GM23338 (cell line): Measurements from ENCODE around the gene SEMA5A. TPM values are rescaled to one million over a fixed set of nuclear protein-coding genes. Genes with fewer than 3 reads are reported as not detected.

Source experiments
- ATAC-seq: fragments of 200-7000 bp; cut with Tn5 transposase; 3 replicates; pipeline ENCODE4 v1.9.1; 2020
- DNase-seq: peaks from one replicate; pipeline ENCODE4 v3.0.0-alpha.2; 2015; ENCODE audit warnings: low spot score
- H2AFZ ChIP-seq: fragments of 200-600 bp; sonication (generic); 2 replicates; pipeline ENCODE4 v1.8.0; 2016; ENCODE audit warnings: antibody characterized with exemption, mild to moderate bottlenecking, moderate library complexity
- H3F3A ChIP-seq: fragments of 200-600 bp; sonication (generic); replicated peaks from 2 replicates; pipeline ENCODE4 v1.8.0; 2017; ENCODE audit warnings: antibody characterized with exemption, mixed run types, low read depth
- H3K27ac ChIP-seq: fragments of 200-600 bp; sonication (generic); 2 replicates; pipeline ENCODE4 v1.6.1; 2016; ENCODE audit warnings: low read depth
- H3K27me3 ChIP-seq: fragments of 200-600 bp; sonication (generic); 2 replicates; pipeline ENCODE4 v1.8.0; 2016; ENCODE audit warnings: mild to moderate bottlenecking, mixed run types, moderate library complexity; ENCODE audit not compliant: insufficient read depth
- H3K36me3 ChIP-seq: fragments of 200-600 bp; sonication (generic); 2 replicates; pipeline ENCODE4 v1.8.0; 2016; ENCODE audit warnings: mild to moderate bottlenecking; ENCODE audit not compliant: insufficient read depth
- H3K4me1 ChIP-seq: fragments of 200-600 bp; sonication (generic); 2 replicates; pipeline ENCODE4 v1.8.0; 2016; ENCODE audit warnings: mild to moderate bottlenecking, moderate library complexity; ENCODE audit not compliant: insufficient read depth
- H3K4me2 ChIP-seq: fragments of 200-600 bp; sonication (generic); 2 replicates; pipeline ENCODE4 v1.7.1; 2017; ENCODE audit warnings: mixed run types
- H3K4me3 ChIP-seq: fragments of 200-600 bp; sonication (generic); 2 replicates; pipeline ENCODE4 v1.6.1; 2016; ENCODE audit warnings: mixed run types
- H3K79me2 ChIP-seq: fragments of 200-600 bp; sonication (generic); replicated peaks from 2 replicates; pipeline ENCODE4 v1.8.0; 2017; ENCODE audit warnings: mild to moderate bottlenecking; ENCODE audit not compliant: insufficient read depth
- H3K9me2 ChIP-seq: fragments of 200-600 bp; sonication (generic); 2 replicates; pipeline ENCODE4 v1.8.0; 2017; ENCODE audit not compliant: insufficient read depth
- H4K20me1 ChIP-seq: fragments of 200-600 bp; sonication (generic); replicated peaks from 2 replicates; pipeline ENCODE4 v1.8.0; 2017; ENCODE audit warnings: mild to moderate bottlenecking; ENCODE audit not compliant: insufficient read depth
- H3K27ac Mint-ChIP-seq: 2 replicates; pipeline ENCODE4 v1.8.0; 2020; ENCODE audit warnings: inconsistent platforms, mild to moderate bottlenecking, moderate library complexity, mixed read lengths
- H3K27me3 Mint-ChIP-seq: 3 replicates; pipeline ENCODE4 v1.8.0; 2022; ENCODE audit warnings: low read depth, mild to moderate bottlenecking, moderate library complexity, mixed read lengths, inconsistent platforms; ENCODE audit not compliant: insufficient read depth, poor library complexity
- H3K36me3 Mint-ChIP-seq: 3 replicates; pipeline ENCODE4 v1.8.0; 2021; ENCODE audit warnings: low read depth, mild to moderate bottlenecking, inconsistent platforms, moderate library complexity, mixed read lengths
- H3K4me1 Mint-ChIP-seq: 3 replicates; pipeline ENCODE4 v1.8.0; 2020; ENCODE audit warnings: mild to moderate bottlenecking, inconsistent platforms, mixed read lengths
- H3K4me3 Mint-ChIP-seq: 3 replicates; pipeline ENCODE4 v1.8.0; 2021; ENCODE audit warnings: moderate library complexity, mild to moderate bottlenecking, inconsistent platforms, mixed read lengths
- H3K9me3 Mint-ChIP-seq: 3 replicates; pipeline ENCODE4 v1.8.0; 2020; ENCODE audit warnings: moderate library complexity, mild to moderate bottlenecking, inconsistent platforms, mixed read lengths
- CREB1 ChIP-seq: fragments of 250-450 bp; sonication (Bioruptor Pico); IDR thresholded peaks from 2 replicates; pipeline ENCODE4 v1.5.0; 2020; ENCODE audit warnings: low read depth, mild to moderate bottlenecking, moderate library complexity
- EZH2 ChIP-seq: fragments of 200-600 bp; sonication (generic); IDR thresholded peaks from one replicate; pipeline ENCODE4 v1.8.0; 2017; ENCODE audit warnings: antibody characterized with exemption, mild to moderate bottlenecking, low read depth; ENCODE audit not compliant: unreplicated experiment
- EZH2phosphoT487 ChIP-seq: fragments of 200-600 bp; sonication (generic); IDR thresholded peaks from one replicate; pipeline ENCODE4 v1.8.1; 2018; ENCODE audit warnings: antibody characterized with exemption; ENCODE audit not compliant: unreplicated experiment
- JUNB ChIP-seq: IDR thresholded peaks from one replicate; pipeline ENCODE4 v1.6.1; 2016; ENCODE audit warnings: antibody characterized with exemption; ENCODE audit not compliant: unreplicated experiment
- NANOG ChIP-seq: IDR thresholded peaks from 2 replicates; pipeline ENCODE4 v1.6.1; 2016; ENCODE audit warnings: antibody characterized with exemption, borderline replicate concordance
- POLR2AphosphoS5 ChIP-seq: IDR thresholded peaks from 2 replicates; pipeline ENCODE4 v1.6.1; 2016; ENCODE audit warnings: antibody characterized with exemption, low read depth
- ZNF331 ChIP-seq: fragments of 250-450 bp; sonication (Bioruptor Pico); IDR thresholded peaks from 2 replicates; pipeline ENCODE4 v1.5.0; 2020; ENCODE audit warnings: low read depth, mild to moderate bottlenecking, moderate library complexity
- polyA plus RNA-seq: library from polyadenylated mRNA; unstranded; fragments of >200 nt; fragmentation: Nextera tagmentation; extraction: Ambion mirVana; gene quantifications from 2 replicates; pipeline ENCODE4 v1.2.1, GENCODE V29; 2016
- total RNA-seq: library from RNA; depleted of rRNA; stranded (reverse); fragments of >200 nt; shearing (Covaris generic); gene quantifications from 2 replicates; pipeline ENCODE4 v1.2.3, GENCODE V29; 2014
- TF ChIP-seq, protein P1 (sequence below): fragments of 250-450 bp; sonication (Bioruptor Pico); IDR thresholded peaks from 2 replicates; pipeline ENCODE4 v1.5.0; 2020; ENCODE audit warnings: mild to moderate bottlenecking, moderate library complexity
- TF ChIP-seq, protein P2 (sequence below): IDR thresholded peaks from 2 replicates; pipeline ENCODE4 v1.6.1; 2016; ENCODE audit warnings: antibody characterized with exemption
- TF ChIP-seq, protein P3 (sequence below), 2 experiments: fragments of 200-600 bp in 1 of 2; sonication (generic) in 1 of 2; conservative IDR thresholded peaks; 2 replicates each; pipeline versions ENCODE4 v1.5.1 to v1.6.1; 2016 to 2017; ENCODE audit warnings: antibody characterized with exemption in 2 of 2, low read depth in 2 of 2, mild to moderate bottlenecking in 2 of 2, moderate library complexity in 1 of 2
- TF ChIP-seq, protein P4 (sequence below): IDR thresholded peaks from one replicate; pipeline ENCODE4 v1.6.1; 2018; ENCODE audit warnings: antibody characterized with exemption; ENCODE audit not compliant: unreplicated experiment

The SEMA5A gene
- total and polyA plus RNA-seq, 2 experiments from 2014 or later: 2.1 to 8.1 TPM

DNA sequence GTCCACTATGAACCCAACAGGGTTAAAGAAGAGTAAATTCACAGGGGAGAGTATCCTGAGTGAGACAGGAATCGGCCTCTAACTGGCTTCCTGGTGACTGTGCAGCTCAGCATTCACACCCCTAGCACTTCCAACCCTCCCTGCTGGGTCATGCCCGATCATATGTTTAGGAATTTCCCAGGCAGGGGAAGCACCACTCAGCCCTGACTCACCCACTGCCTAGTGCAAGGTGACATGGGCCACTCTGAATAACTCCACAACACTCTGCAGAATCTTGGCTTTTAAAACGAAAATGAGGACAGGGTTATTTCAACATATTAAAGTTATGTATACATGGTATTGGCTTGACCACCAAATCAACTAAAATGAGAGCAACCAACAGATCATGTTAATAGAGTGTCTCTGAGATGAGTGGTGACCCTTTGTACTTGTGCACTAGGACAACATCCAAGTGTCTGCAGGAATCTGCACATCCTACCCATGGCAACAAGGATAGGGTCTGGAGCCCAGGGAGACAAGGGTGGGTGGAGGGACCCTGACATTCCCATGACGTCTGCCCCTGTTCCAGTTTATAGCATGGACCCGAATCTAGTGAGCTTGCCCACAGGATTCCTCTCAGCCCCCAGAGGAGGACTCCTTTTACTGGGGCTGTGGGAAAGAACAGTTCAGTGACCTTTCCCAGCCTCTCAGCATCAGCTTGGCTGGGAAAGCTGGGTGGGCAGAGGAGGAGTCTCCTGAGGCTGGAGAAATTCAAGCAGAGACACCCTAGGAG lies 485.8 kb downstream of the SEMA5A start (continued):
- TF ChIP-seq, protein P1, sequence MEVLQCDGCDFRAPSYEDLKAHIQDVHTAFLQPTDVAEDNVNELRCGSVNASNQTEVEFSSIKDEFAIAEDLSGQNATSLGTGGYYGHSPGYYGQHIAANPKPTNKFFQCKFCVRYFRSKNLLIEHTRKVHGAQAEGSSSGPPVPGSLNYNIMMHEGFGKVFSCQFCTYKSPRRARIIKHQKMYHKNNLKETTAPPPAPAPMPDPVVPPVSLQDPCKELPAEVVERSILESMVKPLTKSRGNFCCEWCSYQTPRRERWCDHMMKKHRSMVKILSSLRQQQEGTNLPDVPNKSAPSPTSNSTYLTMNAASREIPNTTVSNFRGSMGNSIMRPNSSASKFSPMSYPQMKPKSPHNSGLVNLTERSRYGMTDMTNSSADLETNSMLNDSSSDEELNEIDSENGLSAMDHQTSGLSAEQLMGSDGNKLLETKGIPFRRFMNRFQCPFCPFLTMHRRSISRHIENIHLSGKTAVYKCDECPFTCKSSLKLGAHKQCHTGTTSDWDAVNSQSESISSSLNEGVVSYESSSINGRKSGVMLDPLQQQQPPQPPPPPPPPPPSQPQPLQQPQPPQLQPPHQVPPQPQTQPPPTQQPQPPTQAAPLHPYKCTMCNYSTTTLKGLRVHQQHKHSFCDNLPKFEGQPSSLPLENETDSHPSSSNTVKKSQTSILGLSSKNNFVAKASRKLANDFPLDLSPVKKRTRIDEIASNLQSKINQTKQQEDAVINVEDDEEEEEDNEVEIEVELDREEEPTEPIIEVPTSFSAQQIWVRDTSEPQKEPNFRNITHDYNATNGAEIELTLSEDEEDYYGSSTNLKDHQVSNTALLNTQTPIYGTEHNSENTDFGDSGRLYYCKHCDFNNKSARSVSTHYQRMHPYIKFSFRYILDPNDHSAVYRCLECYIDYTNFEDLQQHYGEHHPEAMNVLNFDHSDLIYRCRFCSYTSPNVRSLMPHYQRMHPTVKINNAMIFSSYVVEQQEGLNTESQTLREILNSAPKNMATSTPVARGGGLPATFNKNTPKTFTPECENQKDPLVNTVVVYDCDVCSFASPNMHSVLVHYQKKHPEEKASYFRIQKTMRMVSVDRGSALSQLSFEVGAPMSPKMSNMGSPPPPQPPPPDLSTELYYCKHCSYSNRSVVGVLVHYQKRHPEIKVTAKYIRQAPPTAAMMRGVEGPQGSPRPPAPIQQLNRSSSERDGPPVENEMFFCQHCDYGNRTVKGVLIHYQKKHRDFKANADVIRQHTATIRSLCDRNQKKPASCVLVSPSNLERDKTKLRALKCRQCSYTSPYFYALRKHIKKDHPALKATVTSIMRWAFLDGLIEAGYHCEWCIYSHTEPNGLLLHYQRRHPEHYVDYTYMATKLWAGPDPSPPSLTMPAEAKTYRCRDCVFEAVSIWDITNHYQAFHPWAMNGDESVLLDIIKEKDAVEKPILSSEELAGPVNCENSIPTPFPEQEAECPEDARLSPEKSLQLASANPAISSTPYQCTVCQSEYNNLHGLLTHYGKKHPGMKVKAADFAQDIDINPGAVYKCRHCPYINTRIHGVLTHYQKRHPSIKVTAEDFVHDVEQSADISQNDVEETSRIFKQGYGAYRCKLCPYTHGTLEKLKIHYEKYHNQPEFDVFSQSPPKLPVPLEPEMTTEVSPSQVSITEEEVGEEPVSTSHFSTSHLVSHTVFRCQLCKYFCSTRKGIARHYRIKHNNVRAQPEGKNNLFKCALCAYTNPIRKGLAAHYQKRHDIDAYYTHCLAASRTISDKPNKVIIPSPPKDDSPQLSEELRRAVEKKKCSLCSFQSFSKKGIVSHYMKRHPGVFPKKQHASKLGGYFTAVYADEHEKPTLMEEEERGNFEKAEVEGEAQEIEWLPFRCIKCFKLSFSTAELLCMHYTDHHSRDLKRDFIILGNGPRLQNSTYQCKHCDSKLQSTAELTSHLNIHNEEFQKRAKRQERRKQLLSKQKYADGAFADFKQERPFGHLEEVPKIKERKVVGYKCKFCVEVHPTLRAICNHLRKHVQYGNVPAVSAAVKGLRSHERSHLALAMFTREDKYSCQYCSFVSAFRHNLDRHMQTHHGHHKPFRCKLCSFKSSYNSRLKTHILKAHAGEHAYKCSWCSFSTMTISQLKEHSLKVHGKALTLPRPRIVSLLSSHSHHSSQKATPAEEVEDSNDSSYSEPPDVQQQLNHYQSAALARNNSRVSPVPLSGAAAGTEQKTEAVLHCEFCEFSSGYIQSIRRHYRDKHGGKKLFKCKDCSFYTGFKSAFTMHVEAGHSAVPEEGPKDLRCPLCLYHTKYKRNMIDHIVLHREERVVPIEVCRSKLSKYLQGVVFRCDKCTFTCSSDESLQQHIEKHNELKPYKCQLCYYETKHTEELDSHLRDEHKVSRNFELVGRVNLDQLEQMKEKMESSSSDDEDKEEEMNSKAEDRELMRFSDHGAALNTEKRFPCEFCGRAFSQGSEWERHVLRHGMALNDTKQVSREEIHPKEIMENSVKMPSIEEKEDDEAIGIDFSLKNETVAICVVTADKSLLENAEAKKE: no peak
- TF ChIP-seq ZNF331 (CRISPR knock-in tag): no peak
- no peak for TF ChIP-seq NANOG
- TF ChIP-seq JUNB: no peak

DNA sequence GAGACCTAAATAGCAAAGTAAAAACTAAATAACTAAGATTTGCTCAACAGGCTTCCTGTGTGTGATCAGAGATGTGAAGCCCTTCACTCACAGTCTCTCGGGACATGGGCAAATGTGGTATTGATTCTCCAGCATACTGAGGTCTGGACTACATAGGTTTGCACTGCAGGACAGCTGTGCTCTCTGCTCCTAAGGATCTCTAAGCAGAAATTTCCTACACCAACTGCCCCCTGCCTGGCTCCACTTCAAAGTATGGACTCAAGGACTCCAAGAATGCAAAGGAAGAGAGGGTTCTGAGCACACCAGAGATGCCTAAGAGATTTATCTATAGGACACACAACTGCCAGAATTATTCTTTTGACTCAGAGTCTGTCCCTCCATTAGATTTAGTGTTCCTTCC lies 487.2 kb downstream of the SEMA5A start:
- no peak overlapping the region for H3K4me2 ChIP-seq
- H3F3A ChIP-seq: no peaks in the 10 kb centered on the region
- no peaks in the 10 kb centered on the region for H3K36me3 ChIP-seq
- H3K79me2 ChIP-seq: no peaks in the 10 kb centered on the region
- Mint-ChIP-seq H3K36me3 (peaks cover 8% of the 10 kb centered on the region), H3K27ac (no peak overlapping the region), H3K4me3 (no peak overlapping the region), H3K9me3 (no peaks in the 10 kb centered on the region), H3K4me1 (no peaks in the 10 kb centered on the region), H3K27me3 (no peaks in the 10 kb centered on the region)
- no peak overlapping the region for H3K27ac ChIP-seq
- H2AFZ ChIP-seq: no peak overlapping the region
- no peaks in the 10 kb centered on the region for H3K9me2 ChIP-seq
- DNase-seq: no peak
- H4K20me1 ChIP-seq: no peaks in the 10 kb centered on the region
- no peak for ATAC-seq
- no peaks in the 10 kb centered on the region for H3K4me1 ChIP-seq
- no peaks in the 10 kb centered on the region for H3K27me3 ChIP-seq
- no peak overlapping the region for H3K4me3 ChIP-seq
- TF ChIP-seq, protein P2, sequence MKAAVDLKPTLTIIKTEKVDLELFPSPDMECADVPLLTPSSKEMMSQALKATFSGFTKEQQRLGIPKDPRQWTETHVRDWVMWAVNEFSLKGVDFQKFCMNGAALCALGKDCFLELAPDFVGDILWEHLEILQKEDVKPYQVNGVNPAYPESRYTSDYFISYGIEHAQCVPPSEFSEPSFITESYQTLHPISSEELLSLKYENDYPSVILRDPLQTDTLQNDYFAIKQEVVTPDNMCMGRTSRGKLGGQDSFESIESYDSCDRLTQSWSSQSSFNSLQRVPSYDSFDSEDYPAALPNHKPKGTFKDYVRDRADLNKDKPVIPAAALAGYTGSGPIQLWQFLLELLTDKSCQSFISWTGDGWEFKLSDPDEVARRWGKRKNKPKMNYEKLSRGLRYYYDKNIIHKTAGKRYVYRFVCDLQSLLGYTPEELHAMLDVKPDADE: no peak
- TF ChIP-seq, protein P3, sequence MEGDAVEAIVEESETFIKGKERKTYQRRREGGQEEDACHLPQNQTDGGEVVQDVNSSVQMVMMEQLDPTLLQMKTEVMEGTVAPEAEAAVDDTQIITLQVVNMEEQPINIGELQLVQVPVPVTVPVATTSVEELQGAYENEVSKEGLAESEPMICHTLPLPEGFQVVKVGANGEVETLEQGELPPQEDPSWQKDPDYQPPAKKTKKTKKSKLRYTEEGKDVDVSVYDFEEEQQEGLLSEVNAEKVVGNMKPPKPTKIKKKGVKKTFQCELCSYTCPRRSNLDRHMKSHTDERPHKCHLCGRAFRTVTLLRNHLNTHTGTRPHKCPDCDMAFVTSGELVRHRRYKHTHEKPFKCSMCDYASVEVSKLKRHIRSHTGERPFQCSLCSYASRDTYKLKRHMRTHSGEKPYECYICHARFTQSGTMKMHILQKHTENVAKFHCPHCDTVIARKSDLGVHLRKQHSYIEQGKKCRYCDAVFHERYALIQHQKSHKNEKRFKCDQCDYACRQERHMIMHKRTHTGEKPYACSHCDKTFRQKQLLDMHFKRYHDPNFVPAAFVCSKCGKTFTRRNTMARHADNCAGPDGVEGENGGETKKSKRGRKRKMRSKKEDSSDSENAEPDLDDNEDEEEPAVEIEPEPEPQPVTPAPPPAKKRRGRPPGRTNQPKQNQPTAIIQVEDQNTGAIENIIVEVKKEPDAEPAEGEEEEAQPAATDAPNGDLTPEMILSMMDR (conservative IDR thresholded peaks at IDR 0.05; ENCODE audit: low read depth in 2 of 2): no peak
- no peak for TF ChIP-seq EZH2phosphoT487
- TF ChIP-seq POLR2AphosphoS5: no peak
- no peak for TF ChIP-seq CREB1 (CRISPR knock-in tag)
- TF ChIP-seq, protein P4, sequence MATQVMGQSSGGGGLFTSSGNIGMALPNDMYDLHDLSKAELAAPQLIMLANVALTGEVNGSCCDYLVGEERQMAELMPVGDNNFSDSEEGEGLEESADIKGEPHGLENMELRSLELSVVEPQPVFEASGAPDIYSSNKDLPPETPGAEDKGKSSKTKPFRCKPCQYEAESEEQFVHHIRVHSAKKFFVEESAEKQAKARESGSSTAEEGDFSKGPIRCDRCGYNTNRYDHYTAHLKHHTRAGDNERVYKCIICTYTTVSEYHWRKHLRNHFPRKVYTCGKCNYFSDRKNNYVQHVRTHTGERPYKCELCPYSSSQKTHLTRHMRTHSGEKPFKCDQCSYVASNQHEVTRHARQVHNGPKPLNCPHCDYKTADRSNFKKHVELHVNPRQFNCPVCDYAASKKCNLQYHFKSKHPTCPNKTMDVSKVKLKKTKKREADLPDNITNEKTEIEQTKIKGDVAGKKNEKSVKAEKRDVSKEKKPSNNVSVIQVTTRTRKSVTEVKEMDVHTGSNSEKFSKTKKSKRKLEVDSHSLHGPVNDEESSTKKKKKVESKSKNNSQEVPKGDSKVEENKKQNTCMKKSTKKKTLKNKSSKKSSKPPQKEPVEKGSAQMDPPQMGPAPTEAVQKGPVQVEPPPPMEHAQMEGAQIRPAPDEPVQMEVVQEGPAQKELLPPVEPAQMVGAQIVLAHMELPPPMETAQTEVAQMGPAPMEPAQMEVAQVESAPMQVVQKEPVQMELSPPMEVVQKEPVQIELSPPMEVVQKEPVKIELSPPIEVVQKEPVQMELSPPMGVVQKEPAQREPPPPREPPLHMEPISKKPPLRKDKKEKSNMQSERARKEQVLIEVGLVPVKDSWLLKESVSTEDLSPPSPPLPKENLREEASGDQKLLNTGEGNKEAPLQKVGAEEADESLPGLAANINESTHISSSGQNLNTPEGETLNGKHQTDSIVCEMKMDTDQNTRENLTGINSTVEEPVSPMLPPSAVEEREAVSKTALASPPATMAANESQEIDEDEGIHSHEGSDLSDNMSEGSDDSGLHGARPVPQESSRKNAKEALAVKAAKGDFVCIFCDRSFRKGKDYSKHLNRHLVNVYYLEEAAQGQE: no peak
- no peak for TF ChIP-seq EZH2
